ENCODE results near the gene TCN2. TPM values are rescaled to one million over a fixed set of nuclear protein-coding genes. Genes with fewer than 3 reads are reported as not detected.
A peak's percentile ranks its signal among the peaks of the same experiment; 100 is the strongest.

TCN2 gene
- 33.9 and 66.5 TPM in 2 replicates for total RNA-seq (ENCODE audit: low replicate concordance)

GRCh38 chr22:30606455-30607299 lies at the start of gene TCN2:
Gene TCN2, plus strand, starts transcription at chr22:30607174. Its CDS starts 158 bp downstream, at chr22:30607332.
- Histone ChIP-seq H3K36me3 (no peaks in the 10 kb centered on the region), H3F3A (ENCODE audit: low read depth) (peaks cover 23% of the 10 kb centered on the region), H3K9ac (no peak within 1 kb of the TSS), H4K20me1 (ENCODE audit: low read depth) (no peaks in the 10 kb centered on the region), H3K9me3 (ENCODE audit: low read depth) (no peaks in the 10 kb centered on the region), H3K4me3 (peak within 1 kb of the TSS; percentile 58), H3K4me2 (peak within 1 kb of the TSS; percentile 91), H3K4me1 (peaks cover 30% of the 10 kb centered on the region), H3K27ac (peak within 1 kb of the TSS; percentile 91), H3K27me3 (no peaks in the 10 kb centered on the region), H2AFZ (replicated peaks) (no peak within 1 kb of the TSS), H3K79me2 (ENCODE audit: low read depth) (peaks cover 24% of the 10 kb centered on the region)
- Mint-ChIP-seq H3K4me1 (peaks cover 56% of the 10 kb centered on the region), H3K27ac (peak within 1 kb of the TSS; percentile 97), H3K9me3 (no peaks in the 10 kb centered on the region), H3K4me3 (peak within 1 kb of the TSS; percentile 91), H3K36me3 (peaks cover 6% of the 10 kb centered on the region), H3K27me3 (ENCODE audit: insufficient read depth, low read depth) (peaks cover 15% of the 10 kb centered on the region)
- peak; percentile 96 for DNase-seq (ENCODE audit: low spot score)
- TF ChIP-seq CTCF (IDR thresholded peaks at IDR 0.05) (no peak), EZH2 (IDR thresholded peaks at IDR 0.05) (no peak), EZH2phosphoT487 (IDR thresholded peaks at IDR 0.05) (no peak)

- Mint-ChIP-seq H3K9me3 (no peaks in the 10 kb centered on the region), H3K4me1 (peaks cover 13% of the 10 kb centered on the region), H3K27ac (no peak overlapping the region), H3K27me3 (ENCODE audit: insufficient read depth, low read depth) (no peaks in the 10 kb centered on the region), H3K36me3 (no peaks in the 10 kb centered on the region), H3K4me3 (no peak overlapping the region)
- Histone ChIP-seq H3K36me3 (no peaks in the 10 kb centered on the region), H3K4me3 (no peak overlapping the region), H3K9me3 (ENCODE audit: low read depth) (no peaks in the 10 kb centered on the region), H3K4me2 (no peak overlapping the region), H3K4me1 (peaks cover 3% of the 10 kb centered on the region), H4K20me1 (ENCODE audit: low read depth) (no peaks in the 10 kb centered on the region), H3F3A (ENCODE audit: low read depth) (no peaks in the 10 kb centered on the region), H3K79me2 (ENCODE audit: low read depth) (no peaks in the 10 kb centered on the region), H3K27ac (no peak overlapping the region), H3K9ac (no peak overlapping the region), H2AFZ (replicated peaks) (no peak overlapping the region), H3K27me3 (no peaks in the 10 kb centered on the region)
- TF ChIP-seq EZH2 (IDR thresholded peaks at IDR 0.05) (no peak), CTCF (IDR thresholded peaks at IDR 0.05) (peak; percentile 12)
- DNase-seq (ENCODE audit: low spot score) = no peak
These were observed 49.7 kb upstream of the TCN2 start for GRCh38 chr22:30557243-30557642.

GRCh38 chr22:30559889-30560288 lies 47.1 kb upstream of the TCN2 start:
- H3K9ac ChIP-seq = no peak overlapping the region
- no peak overlapping the region for H3K4me3 ChIP-seq
- Mint-ChIP-seq H3K9me3 (no peaks in the 10 kb centered on the region), H3K4me1 (peaks cover 13% of the 10 kb centered on the region), H3K4me3 (no peak overlapping the region), H3K27me3 (ENCODE audit: insufficient read depth, low read depth) (peaks cover 2% of the 10 kb centered on the region), H3K27ac (no peak overlapping the region), H3K36me3 (no peaks in the 10 kb centered on the region)
- no peaks in the 10 kb centered on the region for H3K9me3 ChIP-seq (ENCODE audit: low read depth)
- DNase-seq (ENCODE audit: low spot score) = no peak
- H4K20me1 ChIP-seq (ENCODE audit: low read depth) = no peaks in the 10 kb centered on the region
- no peaks in the 10 kb centered on the region for H3F3A ChIP-seq (ENCODE audit: low read depth)
- H3K27me3 ChIP-seq = no peaks in the 10 kb centered on the region
- no peak for TF ChIP-seq CTCF (IDR thresholded peaks at IDR 0.05)
- no peak for TF ChIP-seq EZH2 (IDR thresholded peaks at IDR 0.05)
- TF ChIP-seq EZH2phosphoT487 (IDR thresholded peaks at IDR 0.05) = no peak
- no peaks in the 10 kb centered on the region for H3K79me2 ChIP-seq (ENCODE audit: low read depth)
- H3K36me3 ChIP-seq = no peaks in the 10 kb centered on the region
- H3K4me2 ChIP-seq = no peak overlapping the region
- no peak overlapping the region for H3K27ac ChIP-seq
- peaks cover 3% of the 10 kb centered on the region for H3K4me1 ChIP-seq
- no peak overlapping the region for H2AFZ ChIP-seq (replicated peaks)

Measured in neural progenitor cell (in vitro differentiated cells).